Measurements from ENCODE around the gene HOXA6. TPM values are rescaled to one million over a fixed set of nuclear protein-coding genes. Genes with fewer than 3 reads are reported as not detected.

HOXA6 gene
- total and polyA plus RNA-seq, 2 of the 4 experiments (the other 2 are of a cell fraction) = 1.4 to 1.8 TPM

GRCh38 chr7:27154901-27155815, 7.6 kb upstream of the HOXA6 start:
- no peak overlapping the region for H4K91ac ChIP-seq (ENCODE audit: insufficient read depth, low read depth, low read length)
- H3K27me3 ChIP-seq (ENCODE audit: control insufficient read depth, insufficient read depth, low read length) = no peaks in the 10 kb centered on the region; the same call in 1 of the 2 replicates
- 61% methylated on average over 32 of the region's 48 CpGs; no CpG with 5 or more reads in 1 of the 2 experiments for WGBS, 2 experiments (ENCODE audit: extremely low coverage in 2 of 2, insufficient read length in 1 of 2)
- no peak overlapping the region for H2BK15ac ChIP-seq (ENCODE audit: low read depth, low read length)
- DNase-seq (no peak), ATAC-seq (ENCODE audit: low read depth) (no peak)
- peaks cover 3% of the 10 kb centered on the region; the same call in 1 of the 2 replicates for H3K9me1 ChIP-seq (ENCODE audit: insufficient read depth, low read length)
- POLR2A ChIA-PET (ENCODE audit: unreplicated experiment) = no interaction called here
- dilution Hi-C loops (cut with HindIII; ENCODE audit: low sequenced_read_pairs, unreplicated experiment) (no loop called here), intact Hi-C loops (cut with micrococcal nuclease) (no loop called here), in situ Hi-C loops (cut with MboI; ENCODE audit: low sequenced_read_pairs) (loop anchor here (5.0 kb wide), 2 partner anchors 788 to 1303 kb away; no protein-coding TSS in a partner anchor)
- H2AFZ ChIP-seq (replicated peaks; ENCODE audit: low read length, poor library complexity) = peak overlapping the region; percentile 38
- H3K4me2 ChIP-seq (ENCODE audit: low read depth, low read length) = peak overlapping the region; percentile 88
- 0 out of 2 replicates have a peak overlapping the region, but pooled peaks have one; percentile 8 for H3K14ac ChIP-seq (replicated peaks; ENCODE audit: low read depth, low read length)
- peak overlapping the region; percentile 34 for H3K27ac ChIP-seq (ENCODE audit: insufficient read depth, low read length)
- no peaks in the 10 kb centered on the region for H4K20me1 ChIP-seq (ENCODE audit: insufficient read depth, low read length)
- peak overlapping the region; percentile 6 to 90; a peak in 2 of 4 replicates for H4K8ac ChIP-seq (ENCODE audit: low read depth in 2 of 2, low read length in 2 of 2)
- no TSS peak for BruUV-seq (replicated peaks)
- no peak overlapping the region for H2AK9ac ChIP-seq (replicated peaks; ENCODE audit: low read depth, low read length, poor library complexity)
- H3K9ac ChIP-seq (ENCODE audit: low read depth, low read length) = peak overlapping the region; percentile 44; the same call in 1 of the 2 replicates
- H3K4me1 ChIP-seq (ENCODE audit: control insufficient read depth, insufficient read depth, low read length) = peaks cover 6% of the 10 kb centered on the region; the same call in 1 of the 2 replicates
- no peak overlapping the region for H2AK5ac ChIP-seq (ENCODE audit: low read depth, low read length)
- CTCF ChIA-PET = no interaction called here
- 0 out of 2 replicates have a peak overlapping the region, but pooled peaks have one; percentile 3 for H3K4ac ChIP-seq (ENCODE audit: low read depth, low read length)
- H2BK5ac ChIP-seq (ENCODE audit: low read depth, low read length, poor library complexity, severe bottlenecking) = no peak overlapping the region
- H3K23ac ChIP-seq (ENCODE audit: low read depth, low read length) = peak overlapping the region; percentile 7; the same call in 1 of the 2 replicates
- H3K79me1 ChIP-seq (ENCODE audit: low read depth in 1 of 2, low read length in 2 of 2) = 0 out of 4 replicates have a peak, but pooled peaks cover 0 to 10% of the 10 kb centered on the region in 2 experiments
- no peak overlapping the region for H3K56ac ChIP-seq (ENCODE audit: extremely low read depth, insufficient read depth, low read length)
- no peak overlapping the region; the same call in 1 of the 2 replicates for H4K5ac ChIP-seq (ENCODE audit: low read depth, low read length)
- no peak overlapping the region for H3K18ac ChIP-seq (ENCODE audit: low read depth, low read length)
- no peak overlapping the region for H2BK120ac ChIP-seq (ENCODE audit: low read depth, low read length)
- no peaks in the 10 kb centered on the region for H3K36me3 ChIP-seq (ENCODE audit: control insufficient read depth, insufficient read depth, low read length)
- TF ChIP-seq MAZ (IDR thresholded peaks at IDR 0.05; ENCODE audit: borderline replicate concordance, low read depth, low read length) (no peak), ELK1 (IDR thresholded peaks at IDR 0.05; ENCODE audit: borderline replicate concordance, low read depth, low read length) (no peak), SMC3 (IDR thresholded peaks at IDR 0.05; ENCODE audit: low read depth, low read length) (no peak), POLR2A (IDR thresholded peaks at IDR 0.05; ENCODE audit: low read depth, low read length) (no peak), MAFK (IDR thresholded peaks at IDR 0.05; ENCODE audit: low read depth, low read length) (no peak)
- no peak overlapping the region for H2BK20ac ChIP-seq (ENCODE audit: low read depth, low read length)
- H3K9me3 ChIP-seq (ENCODE audit: control insufficient read depth, insufficient read depth, low read length) = no peaks in the 10 kb centered on the region
- peak overlapping the region; percentile 69; the same call in 1 of the 2 replicates for H3K4me3 ChIP-seq (ENCODE audit: insufficient read depth, low read depth, low read length)
